GM23338 (cell line): ENCODE results near the gene ACY1. TPM values are rescaled to one million over a fixed set of nuclear protein-coding genes. Genes with fewer than 3 reads are reported as not detected.

Source experiments
- ATAC-seq: fragments of 200-7000 bp; cut with Tn5 transposase; 3 replicates; pipeline ENCODE4 v1.9.1; 2020
- DNase-seq: peaks from one replicate; pipeline ENCODE4 v3.0.0-alpha.2; 2015; ENCODE audit warnings: low spot score
- H2AFZ ChIP-seq: fragments of 200-600 bp; sonication (generic); 2 replicates; pipeline ENCODE4 v1.8.0; 2016; ENCODE audit warnings: antibody characterized with exemption, mild to moderate bottlenecking, moderate library complexity
- H3F3A ChIP-seq: fragments of 200-600 bp; sonication (generic); replicated peaks from 2 replicates; pipeline ENCODE4 v1.8.0; 2017; ENCODE audit warnings: antibody characterized with exemption, mixed run types, low read depth
- H3K27ac ChIP-seq: fragments of 200-600 bp; sonication (generic); 2 replicates; pipeline ENCODE4 v1.6.1; 2016; ENCODE audit warnings: low read depth
- H3K27me3 ChIP-seq: fragments of 200-600 bp; sonication (generic); 2 replicates; pipeline ENCODE4 v1.8.0; 2016; ENCODE audit warnings: mild to moderate bottlenecking, mixed run types, moderate library complexity; ENCODE audit not compliant: insufficient read depth
- H3K36me3 ChIP-seq: fragments of 200-600 bp; sonication (generic); 2 replicates; pipeline ENCODE4 v1.8.0; 2016; ENCODE audit warnings: mild to moderate bottlenecking; ENCODE audit not compliant: insufficient read depth
- H3K4me1 ChIP-seq: fragments of 200-600 bp; sonication (generic); 2 replicates; pipeline ENCODE4 v1.8.0; 2016; ENCODE audit warnings: mild to moderate bottlenecking, moderate library complexity; ENCODE audit not compliant: insufficient read depth
- H3K4me2 ChIP-seq: fragments of 200-600 bp; sonication (generic); 2 replicates; pipeline ENCODE4 v1.7.1; 2017; ENCODE audit warnings: mixed run types
- H3K4me3 ChIP-seq: fragments of 200-600 bp; sonication (generic); 2 replicates; pipeline ENCODE4 v1.6.1; 2016; ENCODE audit warnings: mixed run types
- H3K79me2 ChIP-seq: fragments of 200-600 bp; sonication (generic); replicated peaks from 2 replicates; pipeline ENCODE4 v1.8.0; 2017; ENCODE audit warnings: mild to moderate bottlenecking; ENCODE audit not compliant: insufficient read depth
- H3K9me2 ChIP-seq: fragments of 200-600 bp; sonication (generic); 2 replicates; pipeline ENCODE4 v1.8.0; 2017; ENCODE audit not compliant: insufficient read depth
- H4K20me1 ChIP-seq: fragments of 200-600 bp; sonication (generic); replicated peaks from 2 replicates; pipeline ENCODE4 v1.8.0; 2017; ENCODE audit warnings: mild to moderate bottlenecking; ENCODE audit not compliant: insufficient read depth
- H3K27ac Mint-ChIP-seq: 2 replicates; pipeline ENCODE4 v1.8.0; 2020; ENCODE audit warnings: inconsistent platforms, mild to moderate bottlenecking, moderate library complexity, mixed read lengths
- H3K27me3 Mint-ChIP-seq: 3 replicates; pipeline ENCODE4 v1.8.0; 2022; ENCODE audit warnings: low read depth, mild to moderate bottlenecking, moderate library complexity, mixed read lengths, inconsistent platforms; ENCODE audit not compliant: insufficient read depth, poor library complexity
- H3K36me3 Mint-ChIP-seq: 3 replicates; pipeline ENCODE4 v1.8.0; 2021; ENCODE audit warnings: low read depth, mild to moderate bottlenecking, inconsistent platforms, moderate library complexity, mixed read lengths
- H3K4me1 Mint-ChIP-seq: 3 replicates; pipeline ENCODE4 v1.8.0; 2020; ENCODE audit warnings: mild to moderate bottlenecking, inconsistent platforms, mixed read lengths
- H3K4me3 Mint-ChIP-seq: 3 replicates; pipeline ENCODE4 v1.8.0; 2021; ENCODE audit warnings: moderate library complexity, mild to moderate bottlenecking, inconsistent platforms, mixed read lengths
- H3K9me3 Mint-ChIP-seq: 3 replicates; pipeline ENCODE4 v1.8.0; 2020; ENCODE audit warnings: moderate library complexity, mild to moderate bottlenecking, inconsistent platforms, mixed read lengths
- CREB1 ChIP-seq: fragments of 250-450 bp; sonication (Bioruptor Pico); IDR thresholded peaks from 2 replicates; pipeline ENCODE4 v1.5.0; 2020; ENCODE audit warnings: low read depth, mild to moderate bottlenecking, moderate library complexity
- CTCF ChIP-seq, 2 experiments: fragments of 200-600 bp in 1 of 2; sonication (generic) in 1 of 2; conservative IDR thresholded peaks; 2 replicates each; pipeline versions ENCODE4 v1.5.1 to v1.6.1; 2016 to 2017; ENCODE audit warnings: antibody characterized with exemption in 2 of 2, low read depth in 2 of 2, mild to moderate bottlenecking in 2 of 2, moderate library complexity in 1 of 2
- ETS1 ChIP-seq: IDR thresholded peaks from 2 replicates; pipeline ENCODE4 v1.6.1; 2016; ENCODE audit warnings: antibody characterized with exemption
- EZH2phosphoT487 ChIP-seq: fragments of 200-600 bp; sonication (generic); IDR thresholded peaks from one replicate; pipeline ENCODE4 v1.8.1; 2018; ENCODE audit warnings: antibody characterized with exemption; ENCODE audit not compliant: unreplicated experiment
- POLR2AphosphoS5 ChIP-seq: IDR thresholded peaks from 2 replicates; pipeline ENCODE4 v1.6.1; 2016; ENCODE audit warnings: antibody characterized with exemption, low read depth
- REST ChIP-seq: IDR thresholded peaks from one replicate; pipeline ENCODE4 v1.6.1; 2018; ENCODE audit warnings: antibody characterized with exemption; ENCODE audit not compliant: unreplicated experiment
- ZNF331 ChIP-seq: fragments of 250-450 bp; sonication (Bioruptor Pico); IDR thresholded peaks from 2 replicates; pipeline ENCODE4 v1.5.0; 2020; ENCODE audit warnings: low read depth, mild to moderate bottlenecking, moderate library complexity
- polyA plus RNA-seq: library from polyadenylated mRNA; unstranded; fragments of >200 nt; fragmentation: Nextera tagmentation; extraction: Ambion mirVana; gene quantifications from 2 replicates; pipeline ENCODE4 v1.2.1, GENCODE V29; 2016
- total RNA-seq: library from RNA; depleted of rRNA; stranded (reverse); fragments of >200 nt; shearing (Covaris generic); gene quantifications from 2 replicates; pipeline ENCODE4 v1.2.3, GENCODE V29; 2014

The ACY1 gene
- total and polyA plus RNA-seq, 2 experiments from 2014 or later = 38.4 to 62.8 TPM

GRCh38 chr3:51941463-51941797 lies 41.9 kb upstream of the ACY1 start (continued):
- TF ChIP-seq EZH2phosphoT487 (no peak), CTCF (conservative IDR thresholded peaks at IDR 0.05; ENCODE audit: low read depth in 2 of 2) (no peak)

GRCh38 chr3:51941798-51942602 lies 41.3 kb upstream of the ACY1 start, which contains the start of the genes PARP3 and RRP9:
Gene PARP3, plus strand, starts transcription at chr3:51942363. Its CDS starts 993 bp downstream, at chr3:51943356.
Gene RRP9, minus strand, starts transcription at chr3:51941904. Its CDS starts 37 bp downstream, at chr3:51941867.
- H3F3A ChIP-seq = 0 out of 2 replicates have a peak, but pooled peaks cover 2% of the 10 kb centered on the region
- peak within 1 kb of the TSS; percentile 98 for H3K4me2 ChIP-seq
- H3K9me2 ChIP-seq = no peaks in the 10 kb centered on the region
- H3K4me1 ChIP-seq = peaks cover 9% of the 10 kb centered on the region; the same call in 1 of the 2 replicates
- H3K4me3 Mint-ChIP-seq = peak within 1 kb of the TSS; percentile 92
- H3K27me3 Mint-ChIP-seq = peaks cover 22% of the 10 kb centered on the region
- peaks cover 37% of the 10 kb centered on the region for H3K36me3 Mint-ChIP-seq
- no peak within 1 kb of the TSS; the same call in 1 of the 2 replicates for H3K27ac Mint-ChIP-seq
- 0 out of 2 replicates have a peak, but pooled peaks cover 6% of the 10 kb centered on the region for H3K36me3 ChIP-seq
- peaks cover 12% of the 10 kb centered on the region for H4K20me1 ChIP-seq
- TF ChIP-seq CREB1 (peak; percentile 59; the same call in 1 of the 2 replicates), ETS1 (0 out of 2 replicates have a peak, but pooled peaks have one; percentile 7), REST (no peak), CTCF (conservative IDR thresholded peaks at IDR 0.05; ENCODE audit: low read depth in 2 of 2) (peak; percentile 95 to 99), POLR2AphosphoS5 (peak; percentile 72), ZNF331 (CRISPR knock-in tag) (no peak)
- H3K9me3 Mint-ChIP-seq = no peaks in the 10 kb centered on the region
- H3K27me3 ChIP-seq = no peaks in the 10 kb centered on the region
- H3K4me3 ChIP-seq = peak within 1 kb of the TSS; percentile 99
- peak; percentile 93 for ATAC-seq
- no peak within 1 kb of the TSS for H3K27ac ChIP-seq
- peak; percentile 100 for DNase-seq
- H2AFZ ChIP-seq = peak within 1 kb of the TSS; percentile 69
- peaks cover 25% of the 10 kb centered on the region for H3K79me2 ChIP-seq
- peaks cover 18% of the 10 kb centered on the region for H3K4me1 Mint-ChIP-seq
